K562 (cell line): ENCODE results near the gene GMEB2.

Experiments used
- CTCF ChIP-seq, 3 experiments: IDR thresholded peaks in 2 of 3; conservative IDR thresholded peaks in 1 of 3; 2 replicates each; pipeline ENCODE4 v1.5.1; 2011 to 2012; ENCODE audit warnings: low read length in 3 of 3, mild to moderate bottlenecking in 3 of 3, control low read depth in 2 of 3, improper control_type of control experiment in 1 of 3, inconsistent platforms in 1 of 3, low read depth in 1 of 3, mixed read lengths in 1 of 3, moderate library complexity in 1 of 3; ENCODE audit not compliant: insufficient read depth in 2 of 3
- NFE2 ChIP-seq: IDR thresholded peaks from 2 replicates; pipeline ENCODE4 v1.6.1; 2014; ENCODE audit warnings: antibody characterized with exemption, low read depth
- NFE2L1 ChIP-seq: fragments of 450-650 bp; IDR thresholded peaks from 2 replicates; pipeline ENCODE4 v1.6.1; 2016; ENCODE audit warnings: missing genetic modification characterization, low read depth, mild to moderate bottlenecking, missing compliant biosample characterization, moderate library complexity, borderline replicate concordance
- PHF8 ChIP-seq: fragments of 200-600 bp; sonication (generic); IDR thresholded peaks from 2 replicates; pipeline ENCODE4 v1.6.1; 2012; ENCODE audit warnings: mixed run types, mild to moderate bottlenecking, inconsistent platforms, low read length, moderate library complexity, borderline replicate concordance
- RAD21 ChIP-seq, 2 experiments: fragments of 250-450 bp in 1 of 2; fragments of 450-650 bp in 1 of 2; sonication (Bioruptor Pico) in 1 of 2; formaldehyde crosslinking in 1 of 2; IDR thresholded peaks in 1 of 2; conservative IDR thresholded peaks in 1 of 2; 2 replicates each; pipeline versions ENCODE4 v1.4.0 to v1.8.0; 2020 to 2022; ENCODE audit warnings: mild to moderate bottlenecking in 2 of 2, moderate library complexity in 1 of 2
- TEAD1 ChIP-seq, 2 experiments: fragments of 450-650 bp in 1 of 2; sonication (generic) in 1 of 2; formaldehyde crosslinking; IDR thresholded peaks; 2 replicates each; pipeline versions ENCODE4 v1.4.0 to v1.8.0; 2020 to 2022; ENCODE audit warnings: mild to moderate bottlenecking in 2 of 2, missing genetic modification reagents in 1 of 2
- TEAD4 ChIP-seq, 2 experiments: sonication (generic) in 1 of 2; formaldehyde crosslinking in 1 of 2; IDR thresholded peaks; 2 replicates each; pipeline versions ENCODE4 v1.6.1 to v1.8.0; 2012 to 2022; ENCODE audit warnings: borderline replicate concordance in 1 of 2, inconsistent platforms in 1 of 2, low read length in 1 of 2, mild to moderate bottlenecking in 1 of 2, missing genetic modification reagents in 1 of 2
- ZNF407 ChIP-seq: fragments of 450-650 bp; IDR thresholded peaks from 2 replicates; pipeline ENCODE4 v1.6.1; 2016; ENCODE audit warnings: low read depth
- ZNF830 ChIP-seq: fragments of 250-450 bp; sonication (Bioruptor Pico); IDR thresholded peaks from 2 replicates; pipeline ENCODE4 v1.5.0; 2021; ENCODE audit warnings: mild to moderate bottlenecking
- TF ChIP-seq, protein P1 (sequence below): fragments of 250-450 bp; sonication (Bioruptor Pico); IDR thresholded peaks from 2 replicates; pipeline ENCODE4 v1.5.1; 2021; ENCODE audit warnings: mild to moderate bottlenecking

GRCh38 chr20:63557481-63557891 is 69.4 kb downstream of the GMEB2 start:
- no peak for TF ChIP-seq CTCF (IDR thresholded peaks at IDR 0.05 in 2 of 3, conservative IDR thresholded peaks at IDR 0.05 in 1 of 3; ENCODE audit: insufficient read depth in 2 of 3, low read depth in 1 of 3, low read length in 3 of 3)
- TF ChIP-seq, protein P1, sequence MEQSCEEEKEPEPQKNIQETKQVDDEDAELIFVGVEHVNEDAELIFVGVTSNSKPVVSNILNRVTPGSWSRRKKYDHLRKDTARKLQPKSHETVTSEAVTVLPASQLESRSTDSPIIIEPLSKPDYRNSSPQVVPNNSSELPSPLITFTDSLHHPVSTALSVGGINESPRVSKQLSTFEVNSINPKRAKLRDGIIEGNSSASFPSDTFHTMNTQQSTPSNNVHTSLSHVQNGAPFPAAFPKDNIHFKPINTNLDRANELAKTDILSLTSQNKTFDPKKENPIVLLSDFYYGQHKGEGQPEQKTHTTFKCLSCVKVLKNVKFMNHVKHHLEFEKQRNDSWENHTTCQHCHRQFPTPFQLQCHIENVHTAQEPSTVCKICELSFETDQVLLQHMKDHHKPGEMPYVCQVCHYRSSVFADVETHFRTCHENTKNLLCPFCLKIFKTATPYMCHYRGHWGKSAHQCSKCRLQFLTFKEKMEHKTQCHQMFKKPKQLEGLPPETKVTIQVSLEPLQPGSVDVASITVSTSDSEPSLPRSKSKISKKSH (CRISPR knock-in tag) = no peak
- TF ChIP-seq TEAD1 (CRISPR knock-in tag; IDR thresholded peaks at IDR 0.05) = no peak
- no peak for TF ChIP-seq RAD21 (CRISPR knock-in tag; conservative IDR thresholded peaks at IDR 0.05 in 1 of 2, IDR thresholded peaks at IDR 0.05 in 1 of 2)
- no peak for TF ChIP-seq NFE2L1 (tag)
- no peak for TF ChIP-seq ZNF407
- TF ChIP-seq ZNF830 (CRISPR knock-in tag) = no peak
- no peak for TF ChIP-seq NFE2
- TF ChIP-seq PHF8 = no peak
- TF ChIP-seq TEAD4 (IDR thresholded peaks at IDR 0.05; ENCODE audit: low read length) = no peak
- no peak for TF ChIP-seq TEAD4 (CRISPR knock-in tag; IDR thresholded peaks at IDR 0.05; ENCODE audit: borderline replicate concordance)
